ENCODE data around the gene RAMP1.
"Not testable (repeated sequence)": the region's sequence is repeated elsewhere in the genome, so short reads cannot be mapped to it uniquely, and the experiment has no call there.

The RAMP1 gene

GRCh38 chr2:237863689-237864443 is 4.4 kb downstream of the RAMP1 start:
- no peak for DNase-seq

GRCh38 chr2:237864444-237864931 is 5.1 kb downstream of the RAMP1 start:
- no peak for DNase-seq

GRCh38 chr2:237864940-237865622 is 5.7 kb downstream of the RAMP1 start:
- DNase-seq = no peak

- DNase-seq = no peak
These were observed 6.2 kb downstream of the RAMP1 start for GRCh38 chr2:237865623-237866041.

GRCh38 chr2:237866101-237866621 is 6.7 kb downstream of the RAMP1 start:
- no peak for DNase-seq

GRCh38 chr2:237867465-237867864 is 8.0 kb downstream of the RAMP1 start:
- DNase-seq = no peak

GRCh38 chr2:237868074-237868473 is 8.7 kb downstream of the RAMP1 start:
- not testable (repeated sequence) for DNase-seq

- DNase-seq = no peak
These were observed 9.4 kb downstream of the RAMP1 start for GRCh38 chr2:237868631-237869342.

GRCh38 chr2:237869343-237870102 is 10.1 kb downstream of the RAMP1 start:
- no peak for DNase-seq

GRCh38 chr2:237870126-237870525 is 10.7 kb downstream of the RAMP1 start:
- no peak for DNase-seq

GRCh38 chr2:237870754-237871651 is 11.6 kb downstream of the RAMP1 start:
- DNase-seq = no peak

GRCh38 chr2:237872178-237872887 is 12.9 kb downstream of the RAMP1 start:
- DNase-seq = no peak

- DNase-seq = no peak
These were observed 14.0 kb downstream of the RAMP1 start for GRCh38 chr2:237873421-237873831.

- no peak for DNase-seq
These were observed 14.6 kb downstream of the RAMP1 start for GRCh38 chr2:237873897-237874551.

GRCh38 chr2:237874585-237875161 is 15.2 kb downstream of the RAMP1 start:
- no peak for DNase-seq

- no peak for DNase-seq
These were observed 16.0 kb downstream of the RAMP1 start for GRCh38 chr2:237875256-237876060.

- DNase-seq = no peak
These were observed 16.7 kb downstream of the RAMP1 start for GRCh38 chr2:237876061-237876526.

- DNase-seq = no peak
These were observed 17.1 kb downstream of the RAMP1 start for GRCh38 chr2:237876532-237876931.

Data from stimulated activated CD4-positive, alpha-beta T cell treated with anti-CD3 and anti-CD28 coated beads, Interleukin-1b, Interleukin-23, amount 100 ng/mL, for 48 hours (primary cell).